ENCODE results near the gene KCNH4.

The KCNH4 gene

GRCh38 chr17:42118545-42118944 is 62.4 kb downstream of the KCNH4 start:
- Mint-ChIP-seq H3K4me3 (peak overlapping the region; percentile 33), H3K4me1 (peaks cover 32% of the 10 kb centered on the region), H3K9me3 (no peaks in the 10 kb centered on the region), H3K27me3 (no peaks in the 10 kb centered on the region), H3K27ac (no peak overlapping the region), H3K36me3 (peaks cover 8% of the 10 kb centered on the region)
- DNase-seq (ENCODE audit: low spot score in 2 of 2) (no peak), ATAC-seq (ENCODE audit: low read depth) (no peak)

- Mint-ChIP-seq H3K36me3 (peaks cover 8% of the 10 kb centered on the region), H3K4me3 (no peak overlapping the region), H3K4me1 (peaks cover 32% of the 10 kb centered on the region), H3K27ac (no peak overlapping the region), H3K27me3 (no peaks in the 10 kb centered on the region), H3K9me3 (no peaks in the 10 kb centered on the region)
- no peak for ATAC-seq (ENCODE audit: low read depth)
- DNase-seq (ENCODE audit: low spot score in 2 of 2): no peak
Measured at GRCh38 chr17:42118126-42118510, 62.8 kb downstream of the KCNH4 start.

DNA sequence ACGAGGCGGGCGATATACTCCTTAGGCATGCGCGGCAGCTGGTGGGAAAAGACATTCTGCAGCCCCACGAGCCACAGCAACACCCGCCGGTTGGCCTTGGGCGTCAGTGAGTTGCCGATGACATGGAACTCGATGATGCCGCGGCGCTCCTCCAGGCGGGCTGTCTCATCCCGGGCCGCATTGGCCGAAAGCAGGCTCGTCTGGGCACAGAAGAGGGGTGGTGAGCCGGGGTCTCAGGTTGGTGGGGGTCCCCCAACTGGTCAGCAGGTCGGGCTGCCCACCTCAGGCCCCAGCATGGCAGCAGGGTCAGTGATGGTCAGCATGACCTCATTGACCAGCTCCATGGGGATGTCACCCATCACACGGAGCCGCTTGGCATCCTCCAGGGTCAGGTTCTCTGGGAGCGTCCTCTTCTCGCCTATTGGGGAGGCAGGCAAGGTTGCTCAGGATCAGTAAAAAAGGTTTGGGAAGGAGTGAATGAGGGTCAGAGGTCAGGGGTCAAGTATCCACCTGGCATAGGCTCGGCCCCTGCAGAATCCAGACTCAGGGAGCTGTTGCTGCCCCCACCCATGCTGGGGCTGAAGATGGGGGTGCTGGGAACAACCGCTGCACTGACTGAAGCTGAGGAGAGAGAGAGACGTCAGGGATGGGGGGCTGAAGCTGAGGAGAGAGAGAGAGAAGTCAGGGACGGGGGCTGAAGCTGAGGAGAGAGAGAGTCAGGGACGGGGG is 63.4 kb downstream of the KCNH4 start:
- Mint-ChIP-seq H3K36me3 (peaks cover 8% of the 10 kb centered on the region), H3K9me3 (no peaks in the 10 kb centered on the region), H3K27ac (peak overlapping the region; percentile 70), H3K4me1 (peaks cover 32% of the 10 kb centered on the region), H3K27me3 (no peaks in the 10 kb centered on the region), H3K4me3 (peak overlapping the region; percentile 17)
- ATAC-seq (ENCODE audit: low read depth) (no peak), DNase-seq (ENCODE audit: low spot score in 2 of 2) (no peak)

DNA sequence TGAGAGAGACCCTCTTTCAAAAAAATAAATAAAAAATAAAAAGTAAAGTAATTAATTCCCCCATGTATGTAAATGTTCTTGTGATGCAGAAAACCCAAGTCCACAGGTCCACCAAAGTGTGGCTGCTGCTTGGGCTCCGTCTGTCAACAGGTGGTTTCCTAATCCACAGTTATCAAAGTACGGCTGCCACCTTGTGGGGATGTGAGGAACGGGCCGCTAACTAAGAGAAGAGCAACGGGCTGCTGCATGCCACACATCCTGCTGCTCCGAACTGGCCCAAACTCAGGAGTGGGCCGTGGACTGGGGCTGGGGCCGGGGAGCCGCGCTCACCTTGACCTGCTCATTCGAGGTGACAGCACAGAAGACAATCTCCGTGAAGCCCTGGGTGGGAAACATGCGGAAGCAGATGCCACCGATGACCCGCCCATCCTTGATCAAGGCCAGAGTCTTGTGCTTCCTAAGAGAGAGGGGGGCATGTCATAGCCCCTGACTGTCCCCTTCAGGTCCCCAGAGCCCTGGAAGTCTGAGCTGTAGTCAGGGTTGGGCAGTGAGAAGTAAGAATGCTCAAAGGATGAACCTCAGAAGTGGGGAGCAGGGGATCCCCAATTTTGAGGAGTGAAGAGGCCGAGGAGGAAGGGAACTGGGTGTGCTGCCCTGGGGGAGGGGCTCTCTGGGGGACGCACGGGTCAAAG is 64.1 kb downstream of the KCNH4 start:
- DNase-seq (ENCODE audit: low spot score in 2 of 2) (peak; percentile 84 to 91), ATAC-seq (ENCODE audit: low read depth) (peak; percentile 45)
- Mint-ChIP-seq H3K4me3 (peak overlapping the region; percentile 69), H3K4me1 (peaks cover 36% of the 10 kb centered on the region), H3K36me3 (peaks cover 8% of the 10 kb centered on the region), H3K9me3 (no peaks in the 10 kb centered on the region), H3K27ac (peak overlapping the region; percentile 91), H3K27me3 (no peaks in the 10 kb centered on the region)

- Mint-ChIP-seq H3K36me3 (peaks cover 14% of the 10 kb centered on the region), H3K9me3 (no peaks in the 10 kb centered on the region), H3K4me3 (no peak overlapping the region), H3K27ac (no peak overlapping the region), H3K27me3 (no peaks in the 10 kb centered on the region), H3K4me1 (peaks cover 42% of the 10 kb centered on the region)
- ATAC-seq (ENCODE audit: low read depth) (no peak), DNase-seq (ENCODE audit: low spot score in 2 of 2) (no peak)
Measured at GRCh38 chr17:42114118-42114517, 66.8 kb downstream of the KCNH4 start.

- no peak overlapping the region for H3K4me3 Mint-ChIP-seq
- peaks cover 14% of the 10 kb centered on the region for H3K36me3 Mint-ChIP-seq
- DNase-seq (ENCODE audit: low spot score in 2 of 2): no peak
- H3K9me3 Mint-ChIP-seq: no peaks in the 10 kb centered on the region
- H3K4me1 Mint-ChIP-seq: peaks cover 39% of the 10 kb centered on the region
- peak overlapping the region; percentile 21 for H3K27ac Mint-ChIP-seq
- H3K27me3 Mint-ChIP-seq: no peaks in the 10 kb centered on the region
- ATAC-seq (ENCODE audit: low read depth): no peak
Measured at GRCh38 chr17:42113293-42114069, 67.5 kb downstream of the KCNH4 start.

GRCh38 chr17:42112552-42113176 is 68.3 kb downstream of the KCNH4 start, which contains the start of gene DHX58:
Gene DHX58, minus strand, starts transcription at chr17:42112714. Its CDS starts 822 bp downstream, at chr17:42111892.
- H3K27me3 Mint-ChIP-seq: no peaks in the 10 kb centered on the region
- H3K4me3 Mint-ChIP-seq: peak within 1 kb of the TSS; percentile 87
- peak within 1 kb of the TSS; percentile 89 for H3K27ac Mint-ChIP-seq
- H3K9me3 Mint-ChIP-seq: no peaks in the 10 kb centered on the region
- ATAC-seq (ENCODE audit: low read depth): peak; percentile 67
- H3K36me3 Mint-ChIP-seq: peaks cover 14% of the 10 kb centered on the region
- peak in 1 of 2 donors; percentile 79 for DNase-seq (ENCODE audit: low spot score in 2 of 2)
- peaks cover 44% of the 10 kb centered on the region for H3K4me1 Mint-ChIP-seq

DNA sequence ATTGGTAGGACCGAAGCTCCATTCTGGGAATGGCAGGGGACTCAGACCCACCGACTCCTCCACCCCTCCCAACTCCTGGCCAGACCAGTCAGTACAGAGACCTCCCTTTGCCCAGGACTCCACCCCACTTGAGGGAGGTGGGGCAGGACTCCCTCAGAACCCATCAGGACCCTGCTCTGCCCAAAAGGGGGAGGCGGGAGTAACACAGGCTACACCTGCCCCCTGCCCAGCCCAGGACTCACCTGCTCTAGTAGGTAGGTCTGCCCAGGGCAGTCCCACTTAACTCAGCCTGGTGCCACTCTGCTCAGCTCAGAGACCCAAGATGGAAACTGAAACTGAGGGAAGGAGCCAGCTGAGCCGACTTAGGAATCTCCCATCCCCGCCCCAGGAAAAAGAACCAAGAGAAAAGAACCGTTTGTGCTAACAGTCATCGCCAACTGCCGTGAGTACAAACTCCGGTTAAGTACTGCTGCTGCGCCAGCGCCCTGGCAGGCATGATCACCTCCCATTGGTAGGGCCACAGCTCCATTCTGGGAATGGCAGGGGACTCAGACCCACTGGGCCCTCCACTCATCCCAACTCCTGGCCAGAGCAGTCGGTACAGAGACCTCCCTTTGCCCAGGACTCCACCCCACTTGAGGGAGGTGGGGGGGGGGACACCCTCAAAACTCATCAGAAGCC is 68.9 kb downstream of the KCNH4 start:
- Mint-ChIP-seq H3K27me3 (no peaks in the 10 kb centered on the region), H3K36me3 (peaks cover 12% of the 10 kb centered on the region), H3K9me3 (no peaks in the 10 kb centered on the region), H3K27ac (peak overlapping the region; percentile 89), H3K4me1 (peaks cover 42% of the 10 kb centered on the region), H3K4me3 (peak overlapping the region; percentile 87)
- ATAC-seq (ENCODE audit: low read depth) (no peak), DNase-seq (ENCODE audit: low spot score in 2 of 2) (no peak)

DNA sequence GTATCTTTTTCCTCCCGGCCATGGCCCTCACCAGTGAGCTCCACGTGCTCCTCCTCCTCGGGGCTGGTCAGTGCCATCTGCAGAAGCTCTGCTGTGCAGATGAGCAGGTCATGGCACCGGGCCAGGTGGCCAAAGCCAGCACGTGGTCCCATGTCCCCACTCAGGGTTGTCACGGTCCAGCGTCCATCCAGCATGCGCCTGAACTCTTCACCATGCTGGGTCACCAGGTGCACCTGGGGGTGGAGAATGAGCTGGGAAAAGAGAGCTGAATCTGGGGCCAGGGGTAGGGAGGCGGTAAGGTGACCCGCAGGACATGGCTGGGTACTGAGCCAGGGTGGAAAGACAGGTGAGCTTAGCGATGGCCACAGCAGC is 69.7 kb downstream of the KCNH4 start:
- peaks cover 37% of the 10 kb centered on the region for H3K4me1 Mint-ChIP-seq
- no peaks in the 10 kb centered on the region for H3K9me3 Mint-ChIP-seq
- H3K36me3 Mint-ChIP-seq: peaks cover 9% of the 10 kb centered on the region

GRCh38 chr17:42110301-42111264 is 70.4 kb downstream of the KCNH4 start:
- H3K4me1 Mint-ChIP-seq: peaks cover 35% of the 10 kb centered on the region
- H3K27me3 Mint-ChIP-seq: no peaks in the 10 kb centered on the region
- H3K36me3 Mint-ChIP-seq: peaks cover 9% of the 10 kb centered on the region
- H3K9me3 Mint-ChIP-seq: no peaks in the 10 kb centered on the region
- H3K27ac Mint-ChIP-seq: peak overlapping the region; percentile 5
- ATAC-seq (ENCODE audit: low read depth) (no peak), DNase-seq (ENCODE audit: low spot score in 2 of 2) (no peak)
- peak overlapping the region; percentile 21 for H3K4me3 Mint-ChIP-seq

More for the DNA sequence above, 69.7 kb downstream of the KCNH4 start:
- Mint-ChIP-seq H3K4me3 (peak overlapping the region; percentile 32), H3K27me3 (no peaks in the 10 kb centered on the region), H3K27ac (no peak overlapping the region)
- ATAC-seq (ENCODE audit: low read depth) (no peak), DNase-seq (ENCODE audit: low spot score in 2 of 2) (no peak)

DNA sequence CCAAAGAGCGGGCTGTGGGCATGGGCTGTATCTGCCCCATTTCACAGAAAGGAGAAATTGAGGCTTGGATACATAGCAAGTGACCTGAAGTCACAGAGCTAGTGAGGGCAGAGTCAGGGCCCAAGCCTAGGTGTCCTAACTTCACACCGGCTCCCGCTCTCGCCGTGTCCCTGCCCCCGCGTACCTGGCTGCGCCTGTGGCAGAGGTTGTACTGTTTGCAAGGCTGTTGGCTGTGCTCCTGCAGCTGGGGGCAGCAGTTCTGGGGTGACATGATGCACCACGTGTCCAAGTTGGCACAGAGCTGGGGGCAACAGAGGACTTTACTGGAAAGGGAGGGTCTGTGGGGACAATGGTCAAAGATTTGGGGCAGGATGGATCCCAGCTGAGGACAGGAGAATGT is 71.9 kb downstream of the KCNH4 start:
- Mint-ChIP-seq H3K9me3 (no peaks in the 10 kb centered on the region), H3K27ac (no peak overlapping the region), H3K4me1 (peaks cover 25% of the 10 kb centered on the region), H3K36me3 (peaks cover 7% of the 10 kb centered on the region), H3K27me3 (no peaks in the 10 kb centered on the region), H3K4me3 (no peak overlapping the region)
- no peak for DNase-seq (ENCODE audit: low spot score in 2 of 2)
- no peak for ATAC-seq (ENCODE audit: low read depth)

DNA sequence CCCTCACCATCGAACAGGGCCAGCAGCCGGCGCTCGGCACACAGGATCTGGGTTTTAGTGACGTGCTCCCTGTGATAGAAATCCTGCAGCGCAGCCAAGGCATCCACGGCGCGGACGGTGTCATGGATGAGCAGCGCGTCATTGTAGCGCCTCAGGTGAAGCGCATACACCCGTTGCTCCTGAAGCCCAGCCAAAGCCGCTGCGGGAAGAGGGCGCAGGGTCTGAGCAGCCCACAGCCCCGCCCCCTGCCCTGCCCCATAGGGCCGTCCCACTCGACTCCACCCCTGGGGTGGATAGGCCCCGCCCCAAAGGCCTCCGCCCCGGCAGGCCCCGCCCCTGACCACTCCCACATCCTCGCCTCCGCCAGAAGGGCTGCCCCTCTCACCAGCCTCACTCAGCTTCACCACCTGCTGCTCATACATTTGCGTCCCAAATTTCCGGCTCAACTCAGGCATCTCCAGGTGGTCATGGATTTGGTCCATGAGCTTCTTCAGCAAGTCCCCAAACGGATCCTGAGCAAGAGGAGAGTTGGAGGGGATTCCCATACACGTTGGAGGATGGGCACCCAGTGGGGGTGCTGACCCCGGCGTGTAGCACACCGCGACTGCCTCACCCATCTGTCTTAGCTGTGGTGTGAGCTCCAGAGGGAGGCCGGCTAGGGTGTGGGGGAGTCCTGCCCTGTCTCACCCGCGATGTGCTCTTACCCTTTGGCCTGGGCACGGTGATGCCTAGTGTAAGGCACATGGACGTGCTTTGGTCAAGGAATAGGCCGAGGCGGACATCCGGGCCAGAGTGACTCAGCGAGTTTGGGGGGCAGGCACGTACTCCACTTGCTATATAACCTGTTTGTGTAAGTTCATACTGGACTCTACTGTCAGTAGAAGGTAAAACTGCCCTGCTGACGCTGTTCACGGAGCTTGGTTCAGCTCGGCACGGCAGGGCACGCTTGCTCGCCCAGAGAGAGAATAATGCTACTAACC is 73.1 kb downstream of the KCNH4 start:
- H3K27ac Mint-ChIP-seq: no peak overlapping the region
- peaks cover 7% of the 10 kb centered on the region for H3K36me3 Mint-ChIP-seq
- H3K27me3 Mint-ChIP-seq: no peaks in the 10 kb centered on the region
- ATAC-seq (ENCODE audit: low read depth): peak; percentile 84
- peaks cover 22% of the 10 kb centered on the region for H3K4me1 Mint-ChIP-seq
- peak; percentile 90 to 91 for DNase-seq (ENCODE audit: low spot score in 2 of 2)
- no peaks in the 10 kb centered on the region for H3K9me3 Mint-ChIP-seq
- peak overlapping the region; percentile 50 for H3K4me3 Mint-ChIP-seq

Data from memory B cell (primary cell).